GM12878 (cell line): Measurements from ENCODE around the gene TOE1. TPM values are rescaled to one million over a fixed set of nuclear protein-coding genes. Genes with fewer than 3 reads are reported as not detected.

Experiments
- ATAC-seq: fragments of 200-7000 bp; cut with Tn5 transposase; 3 replicates; pipeline ENCODE4 v1.9.1; 2020; ENCODE audit warnings: mild to moderate bottlenecking, moderate library complexity
- BruUV-seq: library from RNA; stranded (reverse); fragments of 400-500 nt; replicated peaks from 2 replicates; lab custom pipeline; 2021; lab: Mats Ljungman, UMichigan
- CTCF ChIA-PET: fragments of 300-600 bp; sonication (Branson Sonifier 250); formaldehyde crosslinking; extraction: SDS; loops from one replicate; lab custom pipeline; 2021; ENCODE audit warnings: inconsistent platforms; lab: Yijun Ruan, JAX
- POLR2A ChIA-PET: fragments of 350-600 bp; formaldehyde crosslinking; extraction: SDS; loops from one replicate; lab custom pipeline; 2021; ENCODE audit warnings: inconsistent platforms; lab: Charles Lee
- RAD21 ChIA-PET: fragments of 300-600 bp; sonication (Branson Sonifier 250); formaldehyde crosslinking; loops from one replicate; lab custom pipeline; 2023; ENCODE audit warnings: antibody characterized with exemption; ENCODE audit not compliant: unreplicated experiment; lab: Charles Lee
- SMC1A ChIA-PET: fragments of 300-600 bp; sonication (Branson Sonifier 250); formaldehyde crosslinking; loops from one replicate; lab custom pipeline; 2023; ENCODE audit not compliant: unreplicated experiment, uncharacterized antibody; lab: Charles Lee
- DNase-seq: peaks from one replicate; pipeline ENCODE4 v3.0.0-alpha.2; 2011; ENCODE audit warnings: low read depth, low spot score
- FAIRE-seq: peaks from 3 replicates; lab custom pipeline; 2011; peaks lifted over from hg19 to GRCh38; lab: Jason Lieb, UNC
- H2AFZ ChIP-seq: 2 replicates; pipeline ENCODE4 v1.6.0; 2011; ENCODE audit warnings: low read depth, low read length, control low read depth; ENCODE audit not compliant: control insufficient read depth
- H3K27ac ChIP-seq: 2 replicates; pipeline ENCODE4 v1.5.1; 2011; ENCODE audit warnings: control low read depth; ENCODE audit not compliant: control insufficient read depth, insufficient read depth
- H3K27me3 ChIP-seq, 2 experiments: replicated peaks in 1 of 2; 2 replicates each; pipeline versions ENCODE4 v1.6.0 to v1.6.1; 2011; ENCODE audit warnings: low read length in 1 of 2; ENCODE audit not compliant: control insufficient read depth in 2 of 2, insufficient read depth in 2 of 2
- H3K36me3 ChIP-seq, 2 experiments: 2 replicates each; pipeline ENCODE4 v1.5.1; 2011; ENCODE audit warnings: low read length in 1 of 2; ENCODE audit not compliant: control insufficient read depth in 2 of 2, insufficient read depth in 2 of 2
- H3K4me1 ChIP-seq: 2 replicates; pipeline ENCODE4 v1.6.1; 2011; ENCODE audit warnings: mild to moderate bottlenecking, low read length, moderate library complexity, mixed read lengths; ENCODE audit not compliant: control insufficient read depth, insufficient read depth
- H3K4me2 ChIP-seq: 2 replicates; pipeline ENCODE4 v1.6.0; 2011; ENCODE audit warnings: control low read depth; ENCODE audit not compliant: control insufficient read depth, insufficient read depth
- H3K4me3 ChIP-seq: fragments of 200-600 bp; sonication (generic); 2 replicates; pipeline ENCODE4 v1.5.1; 2016
- H3K79me2 ChIP-seq: 2 replicates; pipeline ENCODE4 v1.6.0; 2011; ENCODE audit warnings: low read length; ENCODE audit not compliant: control insufficient read depth, insufficient read depth
- H3K9ac ChIP-seq: 2 replicates; pipeline ENCODE4 v1.8.0; 2011; ENCODE audit warnings: low read length, control low read depth, mixed read lengths; ENCODE audit not compliant: control insufficient read depth, insufficient read depth
- H3K9me3 ChIP-seq: replicated peaks from 3 replicates; pipeline ENCODE4 v1.5.1; 2011; ENCODE audit warnings: mild to moderate bottlenecking, low read length; ENCODE audit not compliant: control insufficient read depth, insufficient read depth
- H4K20me1 ChIP-seq: 2 replicates; pipeline ENCODE4 v1.6.0; 2011; ENCODE audit not compliant: control insufficient read depth, insufficient read depth
- ELK1 ChIP-seq: IDR thresholded peaks from 2 replicates; pipeline ENCODE4 v1.6.1; 2012; ENCODE audit warnings: low read depth, low read length, improper control_type of control experiment
- MTA2 ChIP-seq: fragments of 450-650 bp; IDR thresholded peaks from 2 replicates; pipeline ENCODE4 v1.6.1; 2016; ENCODE audit warnings: low read depth, mild to moderate bottlenecking, moderate library complexity
- SMAD1 ChIP-seq: fragments of 450-650 bp; IDR thresholded peaks from 2 replicates; pipeline ENCODE4 v1.6.1; 2018; ENCODE audit warnings: mild to moderate bottlenecking, low read depth; ENCODE audit not compliant: partially characterized antibody
- STAT3 ChIP-seq: IDR thresholded peaks from 2 replicates; pipeline ENCODE4 v1.6.1; 2011; ENCODE audit warnings: low read depth, low read length, improper control_type of control experiment
- SUZ12 ChIP-seq: fragments of 200-600 bp; sonication (generic); IDR thresholded peaks from one replicate; pipeline ENCODE4 v1.6.1; 2018; ENCODE audit warnings: antibody characterized with exemption, mild to moderate bottlenecking; ENCODE audit not compliant: unreplicated experiment
- ZNF207 ChIP-seq: fragments of 450-650 bp; IDR thresholded peaks from 2 replicates; pipeline ENCODE4 v1.6.1; 2014; ENCODE audit warnings: antibody characterized with exemption, mild to moderate bottlenecking, borderline replicate concordance
- ZNF384 ChIP-seq: IDR thresholded peaks from 2 replicates; pipeline ENCODE4 v1.6.1; 2012; ENCODE audit warnings: low read depth, mild to moderate bottlenecking, low read length, improper control_type of control experiment, borderline replicate concordance
- WGBS: methylation state at CpG from one replicate; pipeline ENCODE4 v1.1.6; 2016; ENCODE audit warnings: low lambda C conversion rate; ENCODE audit not compliant: insufficient replicate concordance, insufficient coverage; ENCODE audit errors: missing lambda C conversion rate; 5-methylcytosine and 5-hydroxymethylcytosine counted together
- in situ Hi-C: fragments of 300-500 bp; cut with MboI; formaldehyde crosslinking; loops from 9 replicates; pipeline ENCODE4 v1.14.3; 2018; ENCODE audit warnings: mixed read lengths
- intact Hi-C: fragments of 100-400 bp; cut with micrococcal nuclease; formaldehyde crosslinking; loops from one replicate; pipeline ENCODE4 v1.14.2; 2022; ENCODE audit not compliant: unreplicated experiment
- polyA plus RNA-seq, 11 experiments: library from polyadenylated mRNA; depleted of rRNA in 4 of 11; unstranded in 6 of 11; stranded (reverse) in 5 of 11; fragments of >200 nt; fragmentation: Nextera tagmentation in 4 of 11; fragmentation: Illumina TruSeq in 1 of 11; extraction: Ambion mirVana in 4 of 11; extraction: Trizol in 1 of 11; gene quantifications; 1 replicate in 1 of 11; 2 replicates in 10 of 11; pipeline versions ENCODE4 v1.2.1 to v1.2.3, GENCODE V29; 2011 to 2016; ENCODE audit warnings: inconsistent platforms in 2 of 11, missing spikeins in 2 of 11, low read depth in 1 of 11
- total RNA-seq, 4 experiments: library from RNA; depleted of rRNA in 3 of 4; stranded (reverse); fragments of >200 nt in 3 of 4; fragmentation: Illumina TruSeq in 1 of 4; extraction: Trizol in 1 of 4; gene quantifications; 2 replicates each; pipeline versions ENCODE4 v1.2.1 to v1.2.3, GENCODE V29; 2013 to 2021

The TOE1 gene
- total and polyA plus RNA-seq, 10 of the 15 experiments (the other 5 are each of a cell fraction or from before 2014, with no cell fraction given): 22.7 to 38.0 (median 33.3) TPM

- no peak for TF ChIP-seq ELK1
- TF ChIP-seq MTA2: no peak
- peak; percentile 59 for TF ChIP-seq ZNF384
- no peak for TF ChIP-seq ZNF207
Observed at GRCh38 chr1:45322486-45323040, 17.4 kb upstream of the TOE1 start (continued).

GRCh38 chr1:45325851-45326506, 14.0 kb upstream of the TOE1 start:
- in situ Hi-C loops: no loop called here
- POLR2A ChIA-PET: interaction anchor here (1.5 to 5.8 kb wide), 2 partner anchors 13 to 20 kb away, joined by 4 to 45 read pairs; partner anchors contain the start of genes MUTYH and TOE1
- no TSS peak for BruUV-seq
- FAIRE-seq: no peak
- no peak for ATAC-seq
- H2AFZ ChIP-seq: peak overlapping the region; percentile 76
- H3K36me3 ChIP-seq: peaks cover 0 to 2% of the 10 kb centered on the region in 2 experiments; a peak in 2 of 4 replicates
- H3K4me3 ChIP-seq: peak overlapping the region; percentile 82
- peak overlapping the region; percentile 80 for H3K27ac ChIP-seq
- DNase-seq: no peak
- no peaks in the 10 kb centered on the region for H3K9me3 ChIP-seq
- TF ChIP-seq SUZ12 (no peak), STAT3 (no peak), SMAD1 (peak; percentile 55)
- TF ChIP-seq, all 136 proteins: peak for 1
- SMC1A ChIA-PET: interaction anchor here (0.9 to 9.2 kb wide), 6 partner anchors 11 to 167 kb away, joined by 3 to 57 read pairs (median 8); partner anchors contain the start of genes MUTYH and TOE1
- RAD21 ChIA-PET: interaction anchor here (1.1 to 2.6 kb wide), 4 partner anchors 14 to 165 kb away, joined by 6 to 17 read pairs (median 9); partner anchors contain the start of genes MUTYH, TESK2 and TOE1
- Histone ChIP-seq H3K4me2 (peak overlapping the region; percentile 94), H3K4me1 (peaks cover 22% of the 10 kb centered on the region; the same call in 1 of the 2 replicates), H3K27me3 (no peaks in the 10 kb centered on the region), H4K20me1 (no peaks in the 10 kb centered on the region), H3K79me2 (peaks cover 22% of the 10 kb centered on the region), H3K9ac (peak overlapping the region; percentile 81)
- CTCF ChIA-PET: interaction anchor here (0.6 to 5.8 kb wide), 7 partner anchors 11 to 253 kb away, joined by 3 to 42 read pairs (median 5); partner anchors contain the start of genes MUTYH, TESK2 and TOE1
- 45% methylated on average over 6 of the region's 6 CpGs for WGBS
- intact Hi-C loops: loop anchor here (1.0 kb wide), 1 partner anchor 22 kb away; no protein-coding TSS in a partner anchor
